Stimulated activated CD8-positive, alpha-beta memory T cell treated with anti-CD3 and anti-CD28 coated beads, Interleukin-4, amount 100 ng/mL, for 4 hours (primary cell): Measurements from ENCODE around the gene CSAD.
A peak's percentile ranks its signal among the peaks of the same experiment; 100 is the strongest.
"Not testable (repeated sequence)": the region's sequence is repeated elsewhere in the genome, so short reads cannot be mapped to it uniquely, and the experiment has no call there.

Source experiments
- DNase-seq, 2 donors: peaks; one replicate each; pipeline ENCODE4 v3.0.0-alpha.2; 2020; ENCODE audit warnings: low read depth in 2 of 2, low spot score in 1 of 2

Gene CSAD

GRCh38 chr12:53180931-53181645, 363 bp upstream of the CSAD start:
- peak; percentile 33 to 61 for DNase-seq

DNA sequence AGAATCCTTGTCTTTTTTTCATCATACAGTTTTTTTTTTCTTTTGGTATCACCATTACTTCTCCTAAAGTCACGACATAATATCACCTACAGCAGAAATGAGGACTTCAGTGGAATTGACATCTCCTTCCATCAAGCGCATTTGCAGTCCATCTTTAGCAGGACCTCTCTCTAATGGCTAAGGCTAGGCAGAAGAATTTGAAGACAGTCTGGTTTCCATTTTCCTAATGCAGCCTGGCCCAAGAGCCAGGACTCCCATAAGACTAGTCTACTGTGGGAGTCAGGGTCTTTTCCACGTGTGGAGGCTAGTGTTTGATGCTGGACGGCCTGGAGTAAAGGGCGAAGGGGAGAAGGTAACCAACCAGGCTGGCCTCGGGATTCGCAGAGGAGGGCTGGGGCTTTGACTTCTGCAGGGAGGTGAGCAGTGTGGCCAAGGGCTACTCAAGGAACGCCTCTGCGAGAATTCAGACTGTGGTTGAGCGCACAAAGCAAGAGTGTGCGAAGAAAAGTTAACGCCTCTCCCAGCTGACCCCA, 972 bp downstream of the CSAD start:
- no peak for DNase-seq

DNA sequence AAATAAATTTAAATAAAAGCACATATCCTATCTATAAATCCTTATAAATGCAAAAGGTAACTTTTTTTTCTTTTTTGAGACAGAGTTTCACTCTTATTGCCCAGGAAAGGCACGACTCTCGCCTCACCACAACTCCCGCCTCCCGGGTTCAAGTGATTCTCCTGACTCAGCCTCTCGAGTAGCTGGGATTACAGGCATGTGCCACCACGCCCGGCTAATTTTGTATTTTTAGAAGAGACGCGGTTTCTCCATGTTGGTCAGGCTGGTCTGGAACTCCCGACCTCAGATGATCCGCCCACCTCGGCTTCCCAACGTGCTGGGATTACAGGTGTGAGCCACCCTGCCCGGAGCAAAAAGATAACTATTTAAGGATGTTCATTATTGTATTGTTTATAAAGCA, 1.9 kb downstream of the CSAD start:
- not testable (repeated sequence) for DNase-seq

- not testable (repeated sequence) for DNase-seq
These were observed 3.3 kb downstream of the CSAD start for GRCh38 chr12:53177447-53177846.

DNA sequence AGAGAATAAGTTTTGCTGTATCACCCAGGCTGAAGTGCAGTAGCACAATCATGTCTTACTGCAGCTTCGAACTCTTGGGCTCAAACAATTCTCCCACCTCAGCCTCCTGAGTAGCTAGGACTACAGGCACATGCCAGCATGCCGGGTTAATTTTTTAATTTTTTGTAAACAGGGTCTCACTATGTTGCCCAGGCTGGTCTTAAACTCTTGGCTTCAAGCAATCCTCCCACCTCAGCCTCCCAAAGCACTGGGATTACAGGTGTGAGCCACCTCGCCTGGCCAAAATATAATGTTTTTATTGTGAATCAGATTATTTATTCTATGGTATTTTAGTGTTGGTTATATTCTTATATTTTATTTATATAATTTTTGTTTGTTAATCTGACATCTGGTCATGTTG, 4.0 kb downstream of the CSAD start:
- no peak for DNase-seq

GRCh38 chr12:53174881-53175491, 5.7 kb downstream of the CSAD start:
- DNase-seq, result no peak

- no peak for DNase-seq
These were observed 7.5 kb downstream of the CSAD start for GRCh38 chr12:53173085-53173715.

DNA sequence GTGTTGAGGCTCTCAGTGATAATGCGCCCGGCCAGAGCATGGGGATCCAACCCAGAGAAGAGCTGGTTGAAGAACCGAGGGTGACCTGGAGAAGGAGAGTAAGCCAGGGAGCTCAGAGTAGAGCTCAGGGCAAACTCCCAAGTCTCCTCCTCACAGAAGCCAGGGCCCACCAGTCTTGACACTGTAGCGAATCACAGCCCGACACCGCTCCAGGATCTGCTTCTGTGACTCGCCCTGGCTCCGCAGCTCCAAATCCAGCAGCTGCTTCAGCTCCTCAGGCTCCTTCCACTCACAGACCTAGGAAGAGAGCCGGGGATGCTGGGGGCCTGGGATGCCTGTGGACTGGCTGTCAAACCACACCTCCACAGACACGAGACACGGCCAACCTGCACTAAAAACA, 8.4 kb downstream of the CSAD start:
- no peak for DNase-seq

DNA sequence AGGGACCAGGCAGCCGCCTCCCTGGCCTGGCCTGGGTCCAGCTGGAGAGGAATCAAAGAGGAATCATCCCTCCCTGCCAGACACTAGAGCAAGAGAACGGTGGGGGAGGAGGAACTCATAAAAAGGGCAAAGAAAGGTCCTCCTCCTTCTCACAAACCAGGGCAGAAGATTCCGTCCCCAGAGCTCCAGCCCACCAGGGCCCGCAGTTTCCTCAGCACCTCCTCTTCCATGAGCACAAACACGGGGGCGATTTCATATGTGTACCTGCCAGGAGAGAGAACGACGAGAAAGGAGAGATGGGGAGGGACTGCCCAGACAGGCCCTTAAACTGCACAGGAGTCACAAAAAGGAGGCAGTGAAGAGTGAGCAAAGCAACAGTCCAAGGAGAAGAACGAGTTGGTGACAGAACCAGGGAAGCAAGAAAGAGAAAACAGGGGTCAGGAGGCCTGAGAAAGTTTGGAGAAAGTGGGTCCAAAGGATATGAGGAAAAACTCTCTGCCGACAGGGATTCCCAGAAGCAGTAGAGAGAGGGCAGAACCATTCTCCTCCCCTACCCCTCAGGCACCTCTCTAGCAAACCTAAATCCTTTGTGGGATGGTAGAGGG, 8.9 kb downstream of the CSAD start:
- no peak for DNase-seq

- DNase-seq, result no peak
These were observed 9.6 kb downstream of the CSAD start for GRCh38 chr12:53170876-53171724.

GRCh38 chr12:53170215-53170614, 10.5 kb downstream of the CSAD start:
- DNase-seq, result no peak

DNA sequence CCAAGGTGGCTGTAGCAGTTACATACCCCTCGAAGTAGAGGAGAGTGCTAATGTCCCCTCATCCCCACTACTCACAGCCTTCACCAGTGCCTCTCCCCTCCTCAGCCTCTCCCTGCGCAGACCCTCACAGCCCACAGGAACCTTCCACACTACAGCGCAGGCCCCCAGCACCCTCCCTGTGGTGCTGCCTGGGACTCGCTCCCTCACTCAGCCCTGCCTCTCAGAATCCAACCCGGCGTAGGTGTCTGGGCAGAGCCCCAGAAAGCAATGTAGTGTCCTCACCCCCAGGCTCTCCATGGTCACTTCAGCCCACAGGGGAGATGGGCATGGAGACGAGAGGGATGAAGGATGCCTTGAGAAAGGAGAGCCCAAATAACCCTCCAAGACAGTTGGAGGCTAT, 11.1 kb downstream of the CSAD start:
- DNase-seq, result no peak

DNA sequence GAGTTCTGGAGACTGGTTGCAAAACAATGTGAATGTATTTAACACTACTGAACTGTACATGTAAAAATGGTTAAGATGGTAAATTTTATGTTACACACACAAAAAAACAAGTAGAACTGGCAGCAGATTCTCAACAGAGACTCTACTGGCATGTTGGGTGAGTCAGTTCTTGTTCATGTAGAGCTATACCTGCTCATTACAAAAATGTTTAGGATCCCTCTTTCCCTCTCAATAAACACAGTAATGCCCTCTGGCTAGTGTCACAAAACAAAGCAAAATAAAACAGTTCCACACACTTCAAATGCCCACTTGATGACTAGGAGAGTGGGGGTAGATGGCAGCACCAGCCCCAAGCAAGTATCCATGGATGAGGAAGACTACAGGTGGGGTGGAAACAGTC, 13.9 kb downstream of the CSAD start:
- no peak for DNase-seq

DNA sequence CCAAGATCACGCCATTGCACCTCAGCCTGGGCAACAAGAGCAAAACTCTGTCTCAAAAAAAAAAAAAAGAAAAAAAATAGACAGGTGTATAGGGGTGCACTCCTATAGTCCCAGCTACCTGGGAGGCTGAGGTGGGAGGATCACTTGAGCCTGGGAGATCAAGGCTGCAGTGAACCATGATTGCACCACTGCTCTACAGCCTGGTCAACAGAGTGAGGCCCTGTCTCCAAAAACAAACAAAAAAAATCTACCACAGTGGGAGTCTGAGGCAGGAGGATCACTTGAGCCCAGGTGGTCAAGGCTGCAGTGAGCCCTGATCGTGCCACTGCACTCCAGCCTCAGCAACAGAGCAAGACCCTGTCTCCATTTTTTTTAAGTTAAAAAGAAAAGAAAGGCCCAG, 17.7 kb downstream of the CSAD start:
- not testable (repeated sequence) for DNase-seq

GRCh38 chr12:53161119-53161911, 19.4 kb downstream of the CSAD start:
- DNase-seq, result no peak

DNA sequence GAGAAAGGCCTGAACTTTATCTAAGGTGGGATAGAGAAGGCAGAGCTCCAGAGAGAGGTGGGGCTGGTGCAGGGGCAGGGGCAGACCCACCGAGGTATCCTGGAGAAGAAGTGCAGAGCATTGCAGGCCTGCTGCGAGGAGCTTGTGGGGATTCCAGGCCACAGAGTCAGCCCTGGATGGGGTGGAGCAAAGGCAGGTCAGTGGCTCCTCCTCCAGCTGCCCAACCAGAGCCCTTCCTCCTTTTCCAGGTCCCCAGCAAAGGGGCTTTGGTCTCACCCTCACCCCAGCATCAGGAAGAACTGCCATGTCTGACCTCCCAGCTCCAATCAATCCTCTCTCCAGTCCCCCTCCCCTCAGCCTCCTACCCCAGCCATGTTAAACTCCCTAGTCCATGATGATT, 20.1 kb downstream of the CSAD start:
- DNase-seq, result no peak

- DNase-seq, result no peak
These were observed 20.7 kb downstream of the CSAD start for GRCh38 chr12:53160000-53160399.

GRCh38 chr12:53159195-53159839, 21.4 kb downstream of the CSAD start:
- DNase-seq, result peak; percentile 75 to 87

- no peak for DNase-seq
These were observed 28.3 kb downstream of the CSAD start for GRCh38 chr12:53152390-53152789.

- no peak for DNase-seq
These were observed 29.7 kb downstream of the CSAD start for GRCh38 chr12:53151039-53151438.
